ENCODE data around the gene SLC39A7.

SLC39A7 gene, protein sequence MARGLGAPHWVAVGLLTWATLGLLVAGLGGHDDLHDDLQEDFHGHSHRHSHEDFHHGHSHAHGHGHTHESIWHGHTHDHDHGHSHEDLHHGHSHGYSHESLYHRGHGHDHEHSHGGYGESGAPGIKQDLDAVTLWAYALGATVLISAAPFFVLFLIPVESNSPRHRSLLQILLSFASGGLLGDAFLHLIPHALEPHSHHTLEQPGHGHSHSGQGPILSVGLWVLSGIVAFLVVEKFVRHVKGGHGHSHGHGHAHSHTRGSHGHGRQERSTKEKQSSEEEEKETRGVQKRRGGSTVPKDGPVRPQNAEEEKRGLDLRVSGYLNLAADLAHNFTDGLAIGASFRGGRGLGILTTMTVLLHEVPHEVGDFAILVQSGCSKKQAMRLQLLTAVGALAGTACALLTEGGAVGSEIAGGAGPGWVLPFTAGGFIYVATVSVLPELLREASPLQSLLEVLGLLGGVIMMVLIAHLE

GRCh38 chr6:33200219-33201146, at the start of gene SLC39A7, which contains the start of gene RXRB:
SLC39A7 (plus strand) TSS chr6:33200867; CDS start chr6:33201246, 379 bp downstream.
RXRB (minus strand) TSS chr6:33200665; CDS start chr6:33200476, 189 bp downstream.
- H3K4me1 ChIP-seq (ENCODE audit: insufficient read depth, insufficient read length): peaks cover 4% of the 10 kb centered on the region

DNA sequence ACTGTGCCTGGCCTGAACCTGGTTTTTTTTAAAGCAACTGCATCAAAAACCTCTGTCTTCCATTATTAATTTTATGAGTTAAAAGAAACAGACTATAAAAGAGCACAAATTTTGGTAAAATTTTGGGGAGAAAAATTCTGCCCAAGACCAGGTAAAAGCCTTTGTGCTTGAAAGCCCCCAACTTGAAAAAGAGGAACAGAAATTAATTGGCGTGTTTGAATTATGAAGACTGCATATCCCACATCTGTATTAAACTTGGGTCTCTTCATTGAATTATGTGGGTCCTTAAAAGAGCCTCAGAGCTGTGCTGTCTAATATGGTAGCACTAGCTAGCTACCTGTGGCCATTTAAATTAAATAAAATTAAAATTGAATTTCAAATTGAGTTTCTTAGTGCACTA, 49.6 kb upstream of the SLC39A7 start:
- TF ChIP-seq SUZ12 (IDR thresholded peaks at IDR 0.05; ENCODE audit: extremely low read depth, insufficient read depth, insufficient read length): no peak
- no peak for TF ChIP-seq YY1 (IDR thresholded peaks at IDR 0.05; ENCODE audit: insufficient read depth, insufficient read length)
- TF ChIP-seq ZNF274 (IDR thresholded peaks at IDR 0.05; ENCODE audit: low read depth, low read length): no peak
- no peaks in the 10 kb centered on the region for H3K36me3 ChIP-seq (ENCODE audit: insufficient read depth, insufficient read length, low read length)
- no peak overlapping the region for H3K4me3 ChIP-seq (ENCODE audit: insufficient read length, low read depth)
- no peak overlapping the region for H3K9ac ChIP-seq (ENCODE audit: insufficient read length, low read depth)
- no peaks in the 10 kb centered on the region for H3K27me3 ChIP-seq (ENCODE audit: insufficient read depth, insufficient read length)
- H3K9me3 ChIP-seq (ENCODE audit: insufficient read depth, low read length): 0 out of 2 replicates have a peak, but pooled peaks cover 10% of the 10 kb centered on the region
- no peaks in the 10 kb centered on the region for H3K4me1 ChIP-seq (ENCODE audit: insufficient read depth, insufficient read length)
- no peak for DNase-seq (ENCODE audit: low read depth, low spot score)

More at GRCh38 chr6:33200219-33201146, at the start of gene SLC39A7, which contains the start of gene RXRB:
- H3K9ac ChIP-seq (ENCODE audit: insufficient read length, low read depth): peak within 1 kb of the TSS; percentile 87
- H3K9me3 ChIP-seq (ENCODE audit: insufficient read depth, low read length): no peaks in the 10 kb centered on the region
- no peaks in the 10 kb centered on the region for H3K27me3 ChIP-seq (ENCODE audit: insufficient read depth, insufficient read length)
- peak within 1 kb of the TSS; percentile 95 for H3K4me3 ChIP-seq (ENCODE audit: insufficient read length, low read depth)
- peak; percentile 94 for DNase-seq (ENCODE audit: low read depth, low spot score)
- TF ChIP-seq ZNF274 (IDR thresholded peaks at IDR 0.05; ENCODE audit: low read depth, low read length): no peak
- TF ChIP-seq YY1 (IDR thresholded peaks at IDR 0.05; ENCODE audit: insufficient read depth, insufficient read length): peak; percentile 94
- TF ChIP-seq SUZ12 (IDR thresholded peaks at IDR 0.05; ENCODE audit: extremely low read depth, insufficient read depth, insufficient read length): no peak
- peaks cover 43% of the 10 kb centered on the region for H3K36me3 ChIP-seq (ENCODE audit: insufficient read depth, insufficient read length, low read length)

- Histone ChIP-seq H3K4me3 (ENCODE audit: insufficient read length, low read depth) (no peak overlapping the region), H3K9me3 (ENCODE audit: insufficient read depth, low read length) (0 out of 2 replicates have a peak, but pooled peaks cover 10% of the 10 kb centered on the region), H3K9ac (ENCODE audit: insufficient read length, low read depth) (no peak overlapping the region), H3K4me1 (ENCODE audit: insufficient read depth, insufficient read length) (no peaks in the 10 kb centered on the region), H3K36me3 (ENCODE audit: insufficient read depth, insufficient read length, low read length) (no peaks in the 10 kb centered on the region), H3K27me3 (ENCODE audit: insufficient read depth, insufficient read length) (peaks cover 2% of the 10 kb centered on the region)
- DNase-seq (ENCODE audit: low read depth, low spot score): no peak
- TF ChIP-seq ZNF274 (IDR thresholded peaks at IDR 0.05; ENCODE audit: low read depth, low read length) (no peak), YY1 (IDR thresholded peaks at IDR 0.05; ENCODE audit: insufficient read depth, insufficient read length) (no peak), SUZ12 (IDR thresholded peaks at IDR 0.05; ENCODE audit: extremely low read depth, insufficient read depth, insufficient read length) (no peak)
These were observed 46.3 kb upstream of the SLC39A7 start for GRCh38 chr6:33154349-33154748.

GRCh38 chr6:33156561-33156960, 44.1 kb upstream of the SLC39A7 start:
- TF ChIP-seq SUZ12 (IDR thresholded peaks at IDR 0.05; ENCODE audit: extremely low read depth, insufficient read depth, insufficient read length) (no peak), YY1 (IDR thresholded peaks at IDR 0.05; ENCODE audit: insufficient read depth, insufficient read length) (no peak), ZNF274 (IDR thresholded peaks at IDR 0.05; ENCODE audit: low read depth, low read length) (no peak)
- H3K27me3 ChIP-seq (ENCODE audit: insufficient read depth, insufficient read length): peaks cover 2% of the 10 kb centered on the region
- no peak for DNase-seq (ENCODE audit: low read depth, low spot score)
- no peak overlapping the region for H3K4me3 ChIP-seq (ENCODE audit: insufficient read length, low read depth)
- H3K9me3 ChIP-seq (ENCODE audit: insufficient read depth, low read length): 0 out of 2 replicates have a peak, but pooled peaks cover 4% of the 10 kb centered on the region
- H3K36me3 ChIP-seq (ENCODE audit: insufficient read depth, insufficient read length, low read length): no peaks in the 10 kb centered on the region
- H3K9ac ChIP-seq (ENCODE audit: insufficient read length, low read depth): no peak overlapping the region
- H3K4me1 ChIP-seq (ENCODE audit: insufficient read depth, insufficient read length): no peaks in the 10 kb centered on the region

DNA sequence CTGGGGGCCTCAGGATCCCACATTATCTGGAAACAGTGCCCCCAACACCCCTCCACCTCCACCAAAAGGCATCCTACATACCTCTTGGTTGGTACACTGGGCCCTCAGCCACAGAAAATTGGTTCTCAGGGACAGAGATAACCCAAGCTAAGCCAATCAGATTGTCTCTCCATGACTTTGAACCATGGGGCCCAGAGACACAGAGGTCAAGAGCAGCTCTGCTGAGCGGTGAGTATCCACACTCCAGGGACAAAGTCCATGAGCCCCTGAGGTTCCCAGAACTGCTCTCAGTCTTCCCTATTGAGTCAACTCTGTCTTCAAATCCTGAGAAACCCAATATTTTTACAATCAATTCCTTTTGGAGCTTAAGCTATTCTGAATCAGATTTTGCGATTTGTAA, 43.7 kb upstream of the SLC39A7 start:
- no peak overlapping the region for H3K9ac ChIP-seq (ENCODE audit: insufficient read length, low read depth)
- DNase-seq (ENCODE audit: low read depth, low spot score): no peak
- peaks cover under 1% of the 10 kb centered on the region for H3K4me1 ChIP-seq (ENCODE audit: insufficient read depth, insufficient read length)
- H3K4me3 ChIP-seq (ENCODE audit: insufficient read length, low read depth): no peak overlapping the region
- H3K27me3 ChIP-seq (ENCODE audit: insufficient read depth, insufficient read length): peaks cover 5% of the 10 kb centered on the region
- H3K36me3 ChIP-seq (ENCODE audit: insufficient read depth, insufficient read length, low read length): no peaks in the 10 kb centered on the region
- H3K9me3 ChIP-seq (ENCODE audit: insufficient read depth, low read length): no peaks in the 10 kb centered on the region
- TF ChIP-seq YY1 (IDR thresholded peaks at IDR 0.05; ENCODE audit: insufficient read depth, insufficient read length): no peak
- TF ChIP-seq ZNF274 (IDR thresholded peaks at IDR 0.05; ENCODE audit: low read depth, low read length): no peak
- no peak for TF ChIP-seq SUZ12 (IDR thresholded peaks at IDR 0.05; ENCODE audit: extremely low read depth, insufficient read depth, insufficient read length)

- Histone ChIP-seq H3K27me3 (ENCODE audit: insufficient read depth, insufficient read length) (peaks cover 11% of the 10 kb centered on the region), H3K4me1 (ENCODE audit: insufficient read depth, insufficient read length) (peaks cover 2% of the 10 kb centered on the region), H3K9me3 (ENCODE audit: insufficient read depth, low read length) (no peaks in the 10 kb centered on the region), H3K4me3 (ENCODE audit: insufficient read length, low read depth) (no peak overlapping the region), H3K36me3 (ENCODE audit: insufficient read depth, insufficient read length, low read length) (no peaks in the 10 kb centered on the region), H3K9ac (ENCODE audit: insufficient read length, low read depth) (no peak overlapping the region)
- no peak for DNase-seq (ENCODE audit: low read depth, low spot score)
- no peak for TF ChIP-seq ZNF274 (IDR thresholded peaks at IDR 0.05; ENCODE audit: low read depth, low read length)
- TF ChIP-seq YY1 (IDR thresholded peaks at IDR 0.05; ENCODE audit: insufficient read depth, insufficient read length): no peak
- no peak for TF ChIP-seq SUZ12 (IDR thresholded peaks at IDR 0.05; ENCODE audit: extremely low read depth, insufficient read depth, insufficient read length)
These were observed 40.6 kb upstream of the SLC39A7 start for GRCh38 chr6:33160096-33160495.

Measured in NT2/D1 (cell line).